ENCODE data around the gene GNAI3.

Gene GNAI3

GRCh38 chr1:109619576-109620400 lies 71.4 kb downstream of the GNAI3 start, which contains the start of the genes AMPD2 and GNAT2 (continued):
- TF ChIP-seq HOXA7 (CRISPR knock-in tag; IDR thresholded peaks at IDR 0.05; ENCODE audit: borderline replicate concordance) (no peak), KLF9 (tag by site-specific recombination; IDR thresholded peaks at IDR 0.05; ENCODE audit: low read depth) (peak; percentile 90), ZNF155 (tag by site-specific recombination; IDR thresholded peaks at IDR 0.05) (no peak), ZNF311 (tag by site-specific recombination; IDR thresholded peaks at IDR 0.05; ENCODE audit: borderline replicate concordance) (no peak), ZNF362 (tag by site-specific recombination; IDR thresholded peaks at IDR 0.05) (peak; percentile 93), CTCF (tag by site-specific recombination; IDR thresholded peaks at IDR 0.05) (no peak; the same call in 1 of the 2 replicates), ZNF138 (tag by site-specific recombination; IDR thresholded peaks at IDR 0.05; ENCODE audit: borderline replicate concordance) (no peak), REPIN1 (tag by site-specific recombination; IDR thresholded peaks at IDR 0.05; ENCODE audit: low read depth) (0 out of 2 replicates have a peak, but pooled peaks have one; percentile 10), ZNF280C (tag by site-specific recombination; IDR thresholded peaks at IDR 0.05) (no peak), ZNF184 (tag by site-specific recombination; IDR thresholded peaks at IDR 0.05) (no peak), ZNF843 (tag by site-specific recombination; IDR thresholded peaks at IDR 0.05) (no peak), ZNF398 (tag by site-specific recombination; IDR thresholded peaks at IDR 0.05) (no peak), ZNF324 (tag by site-specific recombination; IDR thresholded peaks at IDR 0.05) (no peak; the same call in 1 of the 2 replicates), ZSCAN23 (tag by site-specific recombination; IDR thresholded peaks at IDR 0.05) (no peak), GLIS1 (tag by site-specific recombination; IDR thresholded peaks at IDR 0.05) (peak; percentile 57; the same call in 1 of the 2 replicates), ZFP41 (tag by site-specific recombination; IDR thresholded peaks at IDR 0.05; ENCODE audit: borderline replicate concordance) (no peak), ZNF146 (tag by site-specific recombination; IDR thresholded peaks at IDR 0.05) (no peak), REST (tag by site-specific recombination; IDR thresholded peaks at IDR 0.05) (no peak), ZNF266 (tag by site-specific recombination; IDR thresholded peaks at IDR 0.05; ENCODE audit: low read depth) (no peak), KLF10 (tag by site-specific recombination; IDR thresholded peaks at IDR 0.05) (peak; percentile 51), MYNN (tag by site-specific recombination; IDR thresholded peaks at IDR 0.05; ENCODE audit: borderline replicate concordance) (no peak), ZNF433 (tag by site-specific recombination; IDR thresholded peaks at IDR 0.05; ENCODE audit: low read depth) (no peak), ZNF174 (tag by site-specific recombination; IDR thresholded peaks at IDR 0.05) (no peak), ZBTB48 (tag by site-specific recombination; IDR thresholded peaks at IDR 0.05) (peak; percentile 10; the same call in 1 of the 2 replicates), ZNF792 (tag by site-specific recombination; IDR thresholded peaks at IDR 0.05) (no peak), ZNF23 (tag by site-specific recombination; IDR thresholded peaks at IDR 0.05; ENCODE audit: borderline replicate concordance) (no peak), ZNF629 (tag by site-specific recombination; IDR thresholded peaks at IDR 0.05) (0 out of 2 replicates have a peak, but pooled peaks have one; percentile 20), ZNF558 (tag by site-specific recombination; IDR thresholded peaks at IDR 0.05) (no peak), ZBTB8A (tag by site-specific recombination; IDR thresholded peaks at IDR 0.05) (no peak)
